ENCODE results near the gene EFHC1. TPM values are rescaled to one million over a fixed set of nuclear protein-coding genes. Genes with fewer than 3 reads are reported as not detected.
A peak's percentile ranks its signal among the peaks of the same experiment; 100 is the strongest.

Gene EFHC1
- total RNA-seq, 4 donors from 2014 or later = 17.1 to 28.4 (median 19.5) TPM

GRCh38 chr6:52502306-52503029, 82.3 kb downstream of the EFHC1 start:
- WGBS, 2 donors (ENCODE audit: low coverage in 1 of 2) = 85 to 100% methylated on average over 4 to 20 of the region's 20 CpGs
- Histone ChIP-seq H3K4me1 (peaks cover 12 to 37% (median 28%) of the 10 kb centered on the region in 4 donors), H3K27me3 (no peaks in the 10 kb centered on the region), H3K36me3 (peaks cover 0 to 10% (median 0%) of the 10 kb centered on the region in 4 donors), H3K9me3 (no peaks in the 10 kb centered on the region), H3K4me3 (no peak overlapping the region), H3K27ac (no peak overlapping the region)
- DNase-seq = no peak
- intact Hi-C loops (cut with DNase I; ENCODE audit: low total_unique reads) = loop anchor here (10.0 kb wide), 2 partner anchors 78 to 162 kb away; partner anchors contain the start of gene EFHC1
- TF ChIP-seq EP300 (IDR thresholded peaks at IDR 0.05; ENCODE audit: low read depth) (no peak), CTCF (IDR thresholded peaks at IDR 0.05) (no peak), POLR2A (IDR thresholded peaks at IDR 0.05) (no peak), POLR2AphosphoS5 (IDR thresholded peaks at IDR 0.05) (no peak)
- in situ Hi-C loops (cut with MboI; ENCODE audit: low pct_ligation_motif_present in 1 of 4, low pct_unique_long_range_greater_than_20kb in 1 of 4, low sequenced_read_pairs in 3 of 4) = no loop called here

- peaks cover 0 to 10% (median 2%) of the 10 kb centered on the region in 4 donors for H3K36me3 ChIP-seq
- H3K27ac ChIP-seq = peak overlapping the region; percentile 63 to 82 (median 72)
- TF ChIP-seq POLR2A (IDR thresholded peaks at IDR 0.05) = no peak
- no peak for TF ChIP-seq CTCF (IDR thresholded peaks at IDR 0.05)
- no peak for TF ChIP-seq EP300 (IDR thresholded peaks at IDR 0.05; ENCODE audit: low read depth)
- no peak for TF ChIP-seq POLR2AphosphoS5 (IDR thresholded peaks at IDR 0.05)
- no peak overlapping the region for H3K4me3 ChIP-seq
- no peaks in the 10 kb centered on the region for H3K27me3 ChIP-seq
- in situ Hi-C loops (cut with MboI; ENCODE audit: low pct_ligation_motif_present in 1 of 4, low pct_unique_long_range_greater_than_20kb in 1 of 4, low sequenced_read_pairs in 3 of 4) (no loop called here), intact Hi-C loops (cut with DNase I; ENCODE audit: low total_unique reads) (loop anchor here (10.0 kb wide), 2 partner anchors 79 to 161 kb away; partner anchors contain the start of gene EFHC1)
- no peaks in the 10 kb centered on the region for H3K9me3 ChIP-seq
- WGBS, 2 donors (ENCODE audit: low coverage in 1 of 2) = 54% methylated on average over 5 of the region's 5 CpGs; no CpG with 5 or more reads in 1 of the 2 donors
- H3K4me1 ChIP-seq = peaks cover 12 to 37% (median 28%) of the 10 kb centered on the region in 4 donors
- no peak for DNase-seq
Observed at GRCh38 chr6:52503323-52503747, 83.2 kb downstream of the EFHC1 start.

GRCh38 chr6:52503851-52504781, 84.0 kb downstream of the EFHC1 start:
- TF ChIP-seq EP300 (IDR thresholded peaks at IDR 0.05; ENCODE audit: low read depth) (peak; percentile 64), CTCF (IDR thresholded peaks at IDR 0.05) (no peak), POLR2AphosphoS5 (IDR thresholded peaks at IDR 0.05) (peak; percentile 5 to 73 (median 52)), POLR2A (IDR thresholded peaks at IDR 0.05) (peak; percentile 19)
- H3K4me3 ChIP-seq = no peak overlapping the region
- DNase-seq = peak; percentile 97
- 8 to 40% methylated on average over 2 to 24 of the region's 24 CpGs for WGBS, 2 donors (ENCODE audit: low coverage in 1 of 2)
- peaks cover 12 to 37% (median 28%) of the 10 kb centered on the region in 4 donors for H3K4me1 ChIP-seq
- H3K36me3 ChIP-seq = peaks cover 0 to 16% (median 5%) of the 10 kb centered on the region in 4 donors
- no peaks in the 10 kb centered on the region for H3K27me3 ChIP-seq
- H3K9me3 ChIP-seq = no peaks in the 10 kb centered on the region
- intact Hi-C loops (cut with DNase I; ENCODE audit: low total_unique reads) (loop anchor here (10.0 kb wide), 2 partner anchors 79 to 161 kb away; partner anchors contain the start of gene EFHC1), in situ Hi-C loops (cut with MboI; ENCODE audit: low pct_ligation_motif_present in 1 of 4, low pct_unique_long_range_greater_than_20kb in 1 of 4, low sequenced_read_pairs in 3 of 4) (no loop called here)
- H3K27ac ChIP-seq = peak overlapping the region; percentile 63 to 82 (median 72)

Data from transverse colon (tissue), 4 donors.